Omental fat pad (tissue), 4 donors: ENCODE results near the gene HLA-DQA1. TPM values are rescaled to one million over a fixed set of nuclear protein-coding genes. Genes with fewer than 3 reads are reported as not detected.
A peak's percentile ranks its signal among the peaks of the same experiment; 100 is the strongest.
"Not testable (repeated sequence)": the region's sequence is repeated elsewhere in the genome, so short reads cannot be mapped to it uniquely, and the experiment has no call there.

ENCODE experiments used
- ATAC-seq: fragments of 150-250 bp; one replicate; pipeline ENCODE4 v1.9.1; 2016; ENCODE audit warnings: mild to moderate bottlenecking, moderate library complexity; ENCODE audit not compliant: low FRiP score
- DNase-seq: peaks from one replicate; pipeline ENCODE4 v3.0.0-alpha.2; 2019; ENCODE audit warnings: low spot score
- total RNA-seq, 4 donors: library from RNA; depleted of rRNA; stranded (reverse); fragments of >200 nt; gene quantifications; one replicate each; pipeline ENCODE4 v1.1.0, GENCODE V29; 2016
- TF ChIP-seq, protein P1 (sequence below), 3 donors: fragments of 450-650 bp; IDR thresholded peaks; one replicate each; pipeline ENCODE4 v1.5.1; 2016 to 2017; ENCODE audit warnings: antibody characterized with exemption in 3 of 3, mild to moderate bottlenecking in 3 of 3, moderate library complexity in 2 of 3

Gene HLA-DQA1
- total RNA-seq: 10 to 100 TPM in 1 of 4 donors, 1 to 10 TPM in 3; 1.8 to 14.5 (median 6.8) TPM

GRCh38 chr6:32637219-32637880 lies at the start of gene HLA-DQA1:
Gene HLA-DQA1, plus strand, starts transcription at chr6:32637406. Its CDS starts 53 bp downstream, at chr6:32637459.
- TF ChIP-seq, protein P1, sequence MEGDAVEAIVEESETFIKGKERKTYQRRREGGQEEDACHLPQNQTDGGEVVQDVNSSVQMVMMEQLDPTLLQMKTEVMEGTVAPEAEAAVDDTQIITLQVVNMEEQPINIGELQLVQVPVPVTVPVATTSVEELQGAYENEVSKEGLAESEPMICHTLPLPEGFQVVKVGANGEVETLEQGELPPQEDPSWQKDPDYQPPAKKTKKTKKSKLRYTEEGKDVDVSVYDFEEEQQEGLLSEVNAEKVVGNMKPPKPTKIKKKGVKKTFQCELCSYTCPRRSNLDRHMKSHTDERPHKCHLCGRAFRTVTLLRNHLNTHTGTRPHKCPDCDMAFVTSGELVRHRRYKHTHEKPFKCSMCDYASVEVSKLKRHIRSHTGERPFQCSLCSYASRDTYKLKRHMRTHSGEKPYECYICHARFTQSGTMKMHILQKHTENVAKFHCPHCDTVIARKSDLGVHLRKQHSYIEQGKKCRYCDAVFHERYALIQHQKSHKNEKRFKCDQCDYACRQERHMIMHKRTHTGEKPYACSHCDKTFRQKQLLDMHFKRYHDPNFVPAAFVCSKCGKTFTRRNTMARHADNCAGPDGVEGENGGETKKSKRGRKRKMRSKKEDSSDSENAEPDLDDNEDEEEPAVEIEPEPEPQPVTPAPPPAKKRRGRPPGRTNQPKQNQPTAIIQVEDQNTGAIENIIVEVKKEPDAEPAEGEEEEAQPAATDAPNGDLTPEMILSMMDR (IDR thresholded peaks at IDR 0.05): no peak
- ATAC-seq: no peak
- DNase-seq: no peak

DNA sequence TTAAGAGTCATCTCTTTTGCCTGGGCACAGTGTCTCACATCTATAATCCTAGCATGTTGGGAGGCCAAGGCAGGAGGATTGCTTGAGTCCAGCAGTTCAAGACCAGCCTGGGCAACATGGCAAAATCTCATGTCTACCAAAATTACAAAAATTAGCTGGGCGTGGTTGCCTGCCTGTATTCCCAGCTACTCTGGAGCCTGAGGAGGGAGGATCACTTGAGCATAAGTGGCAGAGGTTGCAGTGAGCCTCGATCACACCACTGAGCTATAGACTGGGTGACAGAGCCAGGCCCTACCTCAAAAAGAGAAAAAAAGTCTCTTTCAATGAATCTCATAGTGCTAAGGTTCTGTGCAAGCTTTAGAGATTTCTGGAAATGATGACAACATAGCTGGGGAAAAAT lies 49.0 kb upstream of the HLA-DQA1 start:
- TF ChIP-seq, protein P1 (IDR thresholded peaks at IDR 0.05): no peak
- no peak for ATAC-seq
- no peak for DNase-seq

DNA sequence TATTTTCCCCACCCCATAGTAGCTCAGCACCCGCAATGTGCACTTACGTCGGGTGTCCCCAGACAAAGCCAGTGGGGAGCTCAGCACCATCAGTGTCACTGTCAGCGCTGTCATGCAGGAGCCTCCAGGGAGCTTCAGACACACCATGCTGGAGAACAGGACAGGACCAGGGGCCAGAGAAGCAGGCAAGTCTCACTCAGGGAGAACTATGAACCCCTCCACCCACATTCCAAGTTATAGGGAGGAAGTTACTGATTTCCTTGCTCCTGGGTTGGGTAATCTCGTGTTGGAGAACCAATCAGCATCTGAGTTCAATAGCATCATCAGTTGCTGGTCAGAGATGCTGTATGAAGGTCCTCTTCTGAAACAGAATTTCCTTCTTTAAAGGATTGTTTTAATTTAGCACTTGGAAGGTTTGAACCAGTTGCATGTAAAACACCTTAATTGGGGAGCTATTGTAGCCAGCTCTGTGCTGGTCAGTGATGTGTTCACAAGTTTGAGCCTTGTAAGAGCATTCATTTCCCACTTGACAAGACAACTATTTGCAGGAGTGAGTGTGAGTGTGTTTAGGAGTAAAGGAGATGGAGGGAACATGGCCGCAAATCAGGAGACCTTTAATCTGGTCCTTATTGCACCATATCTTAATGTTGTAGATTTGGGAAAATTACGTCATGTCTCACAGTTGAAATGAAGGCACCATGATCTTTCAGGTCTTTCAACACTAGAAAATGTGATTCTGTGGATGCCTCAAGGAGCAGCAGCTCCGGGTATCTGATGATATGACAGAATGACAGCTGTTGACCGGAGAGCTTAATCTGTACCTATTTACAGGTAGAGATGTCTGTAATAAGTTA lies 47.4 kb upstream of the HLA-DQA1 start, which contains the start of gene HLA-DRB1:
HLA-DRB1 (minus strand) TSS at position 253 of the 854 bp plus-strand sequence; CDS start at position 147, 106 bp downstream.
- ATAC-seq: peak; percentile 94

GRCh38 chr6:32590713-32591112 lies 46.5 kb upstream of the HLA-DQA1 start:
- not testable (repeated sequence) for DNase-seq, ATAC-seq

More for the DNA sequence above, 47.4 kb upstream of the HLA-DQA1 start, which contains the start of gene HLA-DRB1:
- DNase-seq: no peak
- TF ChIP-seq, protein P1 (IDR thresholded peaks at IDR 0.05): no peak

DNA sequence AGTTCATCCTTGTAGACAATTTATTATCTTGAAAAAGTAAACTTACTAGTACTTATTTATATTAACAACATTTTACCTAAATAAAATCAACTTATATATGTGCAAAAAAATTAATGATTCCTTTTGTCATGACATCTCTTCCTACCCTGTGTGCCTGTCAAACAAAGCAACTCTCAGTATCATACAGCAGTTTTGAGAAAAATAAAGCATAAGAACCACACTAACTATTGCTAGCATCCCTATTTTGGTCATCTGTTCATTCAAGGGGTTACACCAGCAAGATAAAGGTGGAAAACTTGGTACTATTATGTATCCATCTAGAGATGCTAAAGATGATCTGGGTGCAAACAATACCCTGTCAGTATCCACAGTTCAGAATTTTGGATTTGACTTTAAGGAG lies 40.2 kb upstream of the HLA-DQA1 start:
- ATAC-seq (no peak), DNase-seq (no peak)
- TF ChIP-seq, protein P1 (IDR thresholded peaks at IDR 0.05): no peak

GRCh38 chr6:32602383-32602782 lies 34.8 kb upstream of the HLA-DQA1 start:
- DNase-seq (no peak), ATAC-seq (no peak)
- TF ChIP-seq, protein P1 (IDR thresholded peaks at IDR 0.05): no peak

GRCh38 chr6:32603222-32603621 lies 34.0 kb upstream of the HLA-DQA1 start:
- ATAC-seq: no peak
- TF ChIP-seq, protein P1 (IDR thresholded peaks at IDR 0.05): no peak
- no peak for DNase-seq
